ENCODE data around the gene GPD1L.

The GPD1L gene

DNA sequence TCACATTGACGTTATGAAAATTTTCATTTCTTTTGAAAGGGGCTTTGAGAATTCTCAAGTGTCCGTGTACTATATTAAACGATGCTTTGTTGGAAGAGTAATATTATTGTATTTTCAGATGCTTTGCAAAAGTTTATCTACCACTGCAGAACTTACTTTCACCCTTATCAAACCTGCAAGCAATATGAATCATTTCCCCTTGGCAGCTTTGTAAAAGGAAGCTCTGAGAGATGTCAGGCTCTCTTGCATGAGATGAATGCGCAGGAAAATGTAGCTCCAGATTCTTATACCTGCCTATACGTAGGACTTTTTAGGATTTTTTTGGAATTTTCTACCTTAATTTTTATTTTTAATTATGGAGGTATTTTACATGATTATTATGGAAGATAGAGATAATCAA, 34.5 kb downstream of the GPD1L start:
- DNase-seq = no peak

DNA sequence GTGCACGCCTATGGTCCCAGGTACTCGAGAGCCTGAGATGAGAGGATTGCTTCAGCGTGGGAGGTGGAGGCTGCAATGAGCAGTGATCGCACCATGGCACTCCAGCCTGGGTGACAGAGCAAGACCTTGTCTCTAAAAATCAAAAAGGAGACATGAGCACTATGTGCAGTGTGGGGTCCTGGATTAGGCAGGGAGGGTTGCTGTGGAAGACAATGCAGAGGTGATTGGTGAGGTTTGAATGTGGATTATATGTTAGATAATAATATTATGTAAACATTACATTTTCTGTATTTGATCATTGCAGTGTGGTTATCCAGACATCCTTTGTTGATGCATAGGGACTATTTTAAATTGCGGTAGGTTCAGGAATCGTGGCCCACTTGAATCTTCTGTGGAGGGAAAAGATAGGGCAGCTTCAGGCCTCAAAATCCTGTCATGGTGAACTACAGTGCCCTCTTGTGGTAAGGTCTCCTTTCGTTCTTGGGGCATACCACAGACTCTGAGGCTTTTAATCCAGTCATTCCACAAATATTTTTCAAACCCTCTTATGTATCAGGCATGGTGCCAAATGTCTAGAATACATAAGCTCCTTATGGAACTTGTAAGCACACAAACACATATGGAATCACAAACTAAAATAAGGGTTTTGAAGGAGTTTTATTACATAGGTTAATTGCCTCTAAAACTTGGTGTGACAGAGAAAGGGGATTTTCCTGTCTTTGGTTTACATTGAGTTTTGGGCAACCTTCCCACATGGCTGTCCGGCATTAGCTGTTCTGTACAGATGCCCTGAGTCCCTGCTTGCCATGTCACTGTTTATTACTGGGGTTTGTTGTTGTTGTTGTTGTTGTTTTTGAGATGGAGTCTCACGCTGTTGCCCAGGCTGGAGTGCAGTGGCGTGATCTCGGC, 37.7 kb downstream of the GPD1L start:
- DNase-seq = peak in 4 of 5 donors; percentile 16 to 66 (median 34)

DNA sequence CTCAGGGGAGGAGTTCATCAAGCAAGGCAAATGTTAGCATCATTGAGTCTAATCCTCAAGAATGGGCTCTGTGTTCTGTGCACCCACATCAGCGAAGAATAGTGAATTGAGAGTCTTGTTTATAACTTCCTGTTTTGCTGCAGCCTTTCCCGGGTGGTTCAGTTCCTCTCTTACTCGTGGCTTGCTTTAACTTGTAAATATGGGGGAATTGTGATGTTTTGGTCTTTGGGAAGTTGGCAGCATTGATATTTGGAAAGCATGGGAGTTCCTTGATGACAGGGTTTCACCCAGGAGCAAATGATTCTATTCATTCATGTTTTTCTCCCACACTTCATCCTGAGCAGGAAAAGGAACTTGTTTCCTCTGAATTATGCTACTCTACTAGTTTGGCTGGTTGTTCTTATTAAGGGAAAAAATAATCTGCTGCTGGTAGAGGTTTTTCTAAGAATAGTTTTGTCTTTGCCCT, 40.4 kb downstream of the GPD1L start:
- no peak for DNase-seq

GRCh38 chr3:32147509-32147908, 41.1 kb downstream of the GPD1L start:
- DNase-seq = no peak

DNA sequence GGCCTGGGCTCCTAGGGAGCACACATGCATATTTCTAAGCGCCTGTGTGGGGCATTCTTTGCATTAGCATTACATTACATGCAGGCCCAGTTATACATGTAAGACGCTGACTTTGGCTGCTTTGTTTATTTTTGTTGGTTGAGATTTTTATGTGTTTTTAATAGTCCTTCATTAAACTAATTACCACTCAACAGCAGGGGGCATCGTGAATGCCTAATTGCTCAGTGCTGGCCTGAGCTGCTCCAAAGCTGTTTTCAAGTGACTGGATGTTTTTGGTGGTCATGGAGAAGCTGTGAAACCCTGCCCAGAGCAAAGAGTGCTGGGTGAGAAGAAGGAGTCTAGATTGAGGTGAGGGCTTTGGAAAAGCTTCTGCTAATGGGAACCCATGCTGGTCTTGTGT, 41.5 kb downstream of the GPD1L start:
- DNase-seq = no peak

DNA sequence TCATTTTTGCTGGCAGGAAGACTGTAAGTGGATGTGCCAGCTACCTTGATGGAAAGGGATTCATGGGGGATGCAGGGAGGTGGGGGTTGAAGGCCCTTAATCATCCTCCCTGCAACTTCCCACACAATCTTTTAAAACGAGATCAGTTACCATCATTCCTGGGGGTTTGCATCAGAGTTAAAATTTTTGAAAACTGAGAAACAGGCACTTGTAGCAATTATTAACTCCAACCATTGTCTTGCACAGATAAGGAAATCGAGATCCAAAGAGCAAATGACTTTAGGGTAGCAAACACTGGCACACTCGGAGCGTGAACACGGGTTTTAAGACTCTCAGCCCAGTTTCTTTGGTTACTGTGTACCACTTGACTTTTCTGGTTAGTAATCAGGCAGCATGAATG, 41.9 kb downstream of the GPD1L start:
- no peak for DNase-seq

DNA sequence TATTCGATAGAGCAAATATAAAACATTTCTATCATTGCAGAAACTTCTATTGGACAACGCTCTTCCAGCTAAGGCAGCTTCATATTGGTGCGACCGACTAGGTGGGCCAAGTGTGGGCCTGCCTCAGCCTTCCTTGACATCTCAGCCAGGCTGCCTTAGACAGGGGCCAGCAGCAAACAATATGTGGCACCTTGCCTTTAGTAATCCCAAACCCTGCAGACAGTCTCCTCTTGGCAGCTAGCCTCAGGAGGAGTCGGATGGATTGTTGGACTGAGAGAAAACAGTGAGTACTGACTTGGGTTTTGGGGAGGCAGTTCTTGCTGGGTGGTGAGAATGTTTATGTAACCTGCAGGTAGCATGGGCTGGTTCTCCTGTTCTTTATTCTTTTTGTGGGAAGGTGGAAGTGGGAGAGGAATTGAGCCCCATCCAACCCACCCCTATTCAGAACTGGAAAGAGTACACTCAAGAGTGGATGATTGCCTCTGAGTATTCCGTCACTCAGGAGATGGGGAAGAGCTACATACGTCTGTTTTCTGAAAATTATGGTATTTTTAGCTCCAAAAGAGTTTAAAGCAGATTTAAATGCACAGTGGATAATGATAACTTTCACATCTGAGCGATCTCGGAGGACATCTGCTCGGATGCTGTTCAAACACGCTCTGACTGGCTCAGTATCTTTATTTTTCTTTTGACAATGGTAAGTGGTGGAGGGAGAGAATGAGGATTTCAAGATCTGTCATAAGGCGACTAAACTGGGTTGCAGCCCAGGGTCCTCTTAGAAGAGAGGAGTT, 47.2 kb downstream of the GPD1L start:
- DNase-seq = no peak

GRCh38 chr3:32154205-32154579, 47.8 kb downstream of the GPD1L start:
- DNase-seq = no peak

- DNase-seq = no peak
Observed at GRCh38 chr3:32155117-32155516, 48.7 kb downstream of the GPD1L start.

- DNase-seq = no peak
Observed at GRCh38 chr3:32157600-32158264, 51.3 kb downstream of the GPD1L start.

DNA sequence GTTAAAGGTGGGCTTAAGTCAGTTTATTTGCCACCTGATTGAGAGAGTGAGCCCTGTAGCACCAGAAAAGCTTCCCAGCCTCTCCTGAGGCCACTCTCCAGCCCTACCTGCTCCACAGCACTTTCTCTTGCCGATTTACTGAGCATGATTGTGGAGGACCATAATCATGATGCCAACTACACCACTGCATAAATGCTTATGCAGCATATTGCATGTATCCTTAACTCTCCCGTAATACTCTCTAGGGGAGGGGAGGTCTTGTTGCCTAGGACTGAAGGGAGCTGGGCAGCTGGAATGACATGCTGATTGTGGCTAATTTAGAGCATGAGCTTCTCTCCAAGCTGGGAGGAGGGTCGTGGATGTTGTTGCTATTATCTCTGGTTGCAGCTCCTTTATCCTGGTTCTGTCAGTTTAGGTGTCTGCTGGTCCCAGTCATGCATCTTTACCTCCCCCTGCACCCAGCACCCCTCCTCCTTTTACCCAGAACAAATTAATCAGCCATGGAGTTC, 54.3 kb downstream of the GPD1L start:
- DNase-seq = no peak

DNA sequence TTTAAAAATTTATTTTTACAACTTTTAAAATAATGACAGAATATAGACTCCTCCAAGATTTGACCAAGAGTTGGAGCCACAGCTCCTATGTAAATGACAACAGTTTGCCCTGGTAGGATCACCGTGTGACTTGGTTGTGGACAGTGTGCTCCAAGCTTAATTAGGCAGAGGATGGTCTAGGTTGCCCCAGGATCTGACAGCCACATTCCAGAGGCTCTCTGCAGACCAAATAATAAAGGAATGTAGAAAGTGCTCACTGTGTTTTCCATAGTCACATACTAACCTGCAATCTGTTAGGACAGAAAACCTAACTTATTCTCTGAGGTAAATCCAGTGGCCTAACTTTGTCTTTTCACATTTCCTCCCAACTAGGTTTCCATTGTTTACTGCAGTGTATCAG, 59.0 kb downstream of the GPD1L start:
- no peak for DNase-seq

GRCh38 chr3:32166654-32167053, 60.2 kb downstream of the GPD1L start:
- DNase-seq = no peak

- DNase-seq = no peak
Observed at GRCh38 chr3:32172420-32172819, 66.0 kb downstream of the GPD1L start.

DNA sequence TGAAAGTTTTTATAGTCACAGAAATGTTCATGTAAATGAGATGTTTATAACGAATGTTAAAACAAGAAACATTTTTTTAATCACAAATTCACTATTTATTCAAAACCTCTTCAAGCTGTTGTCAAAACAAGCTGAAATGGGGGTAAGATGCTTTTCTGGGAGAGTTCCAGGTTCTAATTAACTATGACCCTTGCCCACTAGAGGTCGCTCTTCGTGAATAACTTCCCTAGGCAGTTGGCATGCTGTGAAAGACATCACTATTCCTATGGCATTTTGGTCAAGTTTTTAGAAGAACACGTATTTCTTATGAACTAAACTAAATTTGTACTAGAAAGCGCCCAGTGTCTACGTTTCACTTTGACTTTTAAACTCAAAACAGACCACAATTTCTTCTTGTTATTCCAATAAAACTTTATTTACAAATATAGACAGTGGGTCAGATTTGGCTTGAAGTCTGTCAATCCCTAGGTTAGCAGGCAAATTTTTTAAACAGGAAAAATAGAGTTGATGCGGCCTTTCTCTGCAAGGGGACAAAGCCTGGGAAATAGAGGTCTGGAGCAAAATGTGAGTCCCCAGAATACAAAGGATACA, 69.3 kb downstream of the GPD1L start:
- peak in 4 of 5 donors; percentile 31 to 63 (median 52) for DNase-seq

GRCh38 chr3:32176989-32177701, 70.7 kb downstream of the GPD1L start:
- DNase-seq = peak in 4 of 5 donors; percentile 26 to 73 (median 54)

DNA sequence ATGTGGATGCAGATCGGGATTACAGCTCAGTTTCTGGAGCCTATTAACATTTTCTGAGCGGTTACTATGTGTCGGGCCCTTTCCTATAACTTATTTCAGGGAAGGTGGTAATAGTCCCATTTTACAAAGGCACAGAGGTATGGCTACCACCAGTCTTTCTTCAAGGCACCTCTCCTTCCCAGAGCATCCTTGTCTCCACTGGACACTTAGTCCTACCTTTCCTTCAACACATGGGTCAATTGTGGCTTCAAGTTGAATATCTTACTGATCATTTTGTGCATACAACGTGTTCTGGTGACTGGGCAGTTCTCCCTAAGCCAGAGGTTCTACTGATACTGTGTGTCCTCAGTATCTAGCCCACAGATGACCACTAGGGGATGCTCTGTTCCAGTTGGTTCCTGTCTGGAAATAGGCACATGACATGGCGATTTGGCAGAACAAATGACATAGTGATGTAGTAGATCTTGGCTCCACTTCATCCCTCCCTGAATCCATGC, 71.3 kb downstream of the GPD1L start:
- DNase-seq = peak in 4 of 5 donors; percentile 22 to 64 (median 42)

- no peak for DNase-seq
Observed at GRCh38 chr3:32180141-32180784, 73.8 kb downstream of the GPD1L start.

DNA sequence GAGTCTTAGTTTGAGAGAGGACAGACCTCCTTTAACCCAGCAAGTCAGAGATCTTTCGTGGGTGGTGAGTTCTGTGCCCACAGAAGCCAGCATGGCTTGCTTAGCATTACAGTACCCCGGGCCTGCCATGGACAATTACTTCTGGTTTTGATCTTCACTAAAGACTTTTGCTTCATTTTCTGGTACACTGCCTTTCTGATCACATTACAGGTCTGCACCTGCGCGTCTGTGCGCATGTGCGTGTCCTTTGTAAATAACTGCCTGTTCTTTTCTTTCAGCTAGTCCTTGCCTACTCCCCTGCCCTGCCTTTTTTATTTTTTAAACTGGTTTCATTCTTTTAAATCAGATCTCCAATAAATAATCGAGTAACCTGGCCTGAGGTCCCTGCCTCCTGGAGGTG, 74.9 kb downstream of the GPD1L start:
- no peak for DNase-seq

DNA sequence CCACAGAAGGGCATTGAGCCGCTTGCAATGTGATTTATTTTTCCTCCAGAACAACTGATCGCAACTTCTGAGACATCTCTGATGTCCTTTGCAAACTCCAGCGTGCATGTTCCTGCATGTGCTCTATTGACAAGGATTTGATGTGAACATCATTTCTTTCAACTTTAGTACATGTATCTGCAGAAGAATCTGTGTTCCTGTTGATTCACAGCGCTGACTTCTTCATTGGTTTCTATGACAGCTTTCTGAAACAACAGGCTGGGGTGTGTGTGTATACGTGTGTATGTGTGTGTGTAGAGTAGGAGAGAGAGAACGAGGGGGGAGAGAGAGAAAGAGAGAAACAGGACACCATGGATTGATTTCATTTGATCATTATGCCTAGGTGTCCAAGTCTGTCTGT, 75.4 kb downstream of the GPD1L start:
- no peak for DNase-seq

DNA sequence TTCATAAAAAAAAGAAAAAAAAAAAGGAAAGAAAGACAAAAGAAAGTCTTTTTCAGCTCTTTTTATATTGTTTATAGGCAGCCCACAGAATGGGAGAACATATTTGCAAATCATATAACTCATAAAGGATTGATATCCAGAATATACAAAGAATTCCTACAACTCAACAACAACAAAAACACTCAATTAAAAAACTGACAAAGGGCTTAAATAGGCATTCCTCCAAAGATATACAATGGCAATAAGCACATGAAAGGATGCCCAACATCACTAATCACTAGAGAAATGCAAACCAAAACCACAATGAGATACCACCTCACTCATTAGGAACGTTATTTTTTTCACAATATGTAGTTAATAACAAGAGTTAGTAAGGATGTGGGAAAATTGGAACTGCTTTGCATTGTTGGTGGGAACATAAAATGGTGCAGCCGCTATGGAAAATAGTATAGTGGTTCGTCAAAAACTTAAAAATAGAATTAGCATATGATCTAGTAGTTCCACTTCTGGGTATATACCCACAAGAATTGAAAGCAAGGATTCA, 77.8 kb downstream of the GPD1L start:
- DNase-seq = no peak
